Measurements from ENCODE around the gene RACGAP1. TPM values are rescaled to one million over a fixed set of nuclear protein-coding genes. Genes with fewer than 3 reads are reported as not detected.

RACGAP1 gene
- polyA plus RNA-seq, 3 donors = 3.1 to 5.4 (median 3.6) TPM

GRCh38 chr12:50061946-50062686 lies 36.8 kb upstream of the RACGAP1 start:
- H3K27me3 Mint-ChIP-seq (ENCODE audit: low read depth in 3 of 3) = peaks cover 40 to 73% (median 52%) of the 10 kb centered on the region in 3 donors

GRCh38 chr12:50061171-50061570 lies 35.9 kb upstream of the RACGAP1 start:
- intact Hi-C loops (cut with micrococcal nuclease) = no loop called here
- DNase-seq = no peak
- WGBS (ENCODE audit: insufficient coverage) = no CpG with 5 or more reads among the region's 2 CpGs

More at GRCh38 chr12:50061946-50062686, 36.8 kb upstream of the RACGAP1 start:
- Histone ChIP-seq H3K9ac (ENCODE audit: insufficient read depth, low read length, poor library complexity, severe bottlenecking) (no peak overlapping the region), H3K4me2 (replicated peaks; ENCODE audit: extremely low read depth, low read length, poor library complexity, severe bottlenecking) (no peak overlapping the region), H3K4me3 (replicated peaks in 1 of 3; ENCODE audit: low read depth in 2 of 3, low read length in 3 of 3) (no peak overlapping the region), H3K9me3 (replicated peaks in 1 of 2; ENCODE audit: control insufficient read depth in 1 of 2, insufficient read depth in 1 of 2, low read length in 2 of 2) (no peaks in the 10 kb centered on the region), H3K36me3 (replicated peaks in 1 of 2; ENCODE audit: control insufficient read depth in 1 of 2, insufficient read depth in 2 of 2, low read length in 2 of 2) (no peaks in the 10 kb centered on the region), H2AFZ (ENCODE audit: insufficient read depth, low read depth, low read length, poor library complexity, severe bottlenecking) (no peak overlapping the region), H3K27me3 (ENCODE audit: control insufficient read depth in 2 of 2, insufficient read depth in 2 of 2, low read length in 2 of 2) (peaks cover 9 to 38% of the 10 kb centered on the region in 2 donors), H3K79me2 (ENCODE audit: insufficient read depth, low read length) (no peaks in the 10 kb centered on the region), H3K27ac (ENCODE audit: low read depth in 1 of 2, low read length in 2 of 2) (no peak overlapping the region), H4K20me1 (ENCODE audit: insufficient read depth, low read length) (no peaks in the 10 kb centered on the region), H3K4me1 (ENCODE audit: control insufficient read depth in 1 of 2, insufficient read depth in 2 of 2, low read length in 2 of 2) (peaks cover 6 to 21% of the 10 kb centered on the region in 2 donors)
- 62% methylated on average over 3 of the region's 6 CpGs for WGBS (ENCODE audit: insufficient coverage)
- intact Hi-C loops (cut with micrococcal nuclease) = no loop called here
- peaks cover 1% of the 10 kb centered on the region in 2 donors for H3K36me3 Mint-ChIP-seq
- peaks cover 19% of the 10 kb centered on the region for H3K4me1 Mint-ChIP-seq
- H3K4me3 Mint-ChIP-seq = peak overlapping the region in 1 of 2 donors; percentile 69
- peaks cover 0 to 3% (median under 1%) of the 10 kb centered on the region in 7 donors for H3K9me3 Mint-ChIP-seq
- no peak overlapping the region for H3K27ac Mint-ChIP-seq
- DNase-seq = no peak
- TF ChIP-seq CTCF (IDR thresholded peaks at IDR 0.05) = no peak

More at GRCh38 chr12:50061171-50061570, 35.9 kb upstream of the RACGAP1 start:
- Histone ChIP-seq H3K27me3 (ENCODE audit: control insufficient read depth in 2 of 2, insufficient read depth in 2 of 2, low read length in 2 of 2) (peaks cover 19 to 47% of the 10 kb centered on the region in 2 donors), H3K27ac (ENCODE audit: low read depth in 1 of 2, low read length in 2 of 2) (no peak overlapping the region), H3K4me2 (replicated peaks; ENCODE audit: extremely low read depth, low read length, poor library complexity, severe bottlenecking) (no peak overlapping the region), H3K9me3 (replicated peaks in 1 of 2; ENCODE audit: control insufficient read depth in 1 of 2, insufficient read depth in 1 of 2, low read length in 2 of 2) (peaks cover 0 to 8% of the 10 kb centered on the region in 2 donors), H3K79me2 (ENCODE audit: insufficient read depth, low read length) (no peaks in the 10 kb centered on the region), H3K4me3 (replicated peaks in 1 of 3; ENCODE audit: low read depth in 2 of 3, low read length in 3 of 3) (no peak overlapping the region), H3K4me1 (ENCODE audit: control insufficient read depth in 1 of 2, insufficient read depth in 2 of 2, low read length in 2 of 2) (peaks cover 14 to 19% of the 10 kb centered on the region in 2 donors), H2AFZ (ENCODE audit: insufficient read depth, low read depth, low read length, poor library complexity, severe bottlenecking) (no peak overlapping the region), H4K20me1 (ENCODE audit: insufficient read depth, low read length) (no peaks in the 10 kb centered on the region), H3K9ac (ENCODE audit: insufficient read depth, low read length, poor library complexity, severe bottlenecking) (no peak overlapping the region), H3K36me3 (replicated peaks in 1 of 2; ENCODE audit: control insufficient read depth in 1 of 2, insufficient read depth in 2 of 2, low read length in 2 of 2) (no peaks in the 10 kb centered on the region)
- peaks cover 5 to 6% of the 10 kb centered on the region in 2 donors for H3K36me3 Mint-ChIP-seq
- H3K27me3 Mint-ChIP-seq (ENCODE audit: low read depth in 3 of 3) = peaks cover 49 to 82% (median 61%) of the 10 kb centered on the region in 3 donors
- no peak for TF ChIP-seq CTCF (IDR thresholded peaks at IDR 0.05)
- H3K4me1 Mint-ChIP-seq = peaks cover 27% of the 10 kb centered on the region
- peaks cover 0 to 12% (median 5%) of the 10 kb centered on the region in 7 donors for H3K9me3 Mint-ChIP-seq
- no peak overlapping the region for H3K4me3 Mint-ChIP-seq
- no peak overlapping the region for H3K27ac Mint-ChIP-seq

Measured in CD14-positive monocyte (primary cell).